HG03521 (cell line): ENCODE results near the gene FEV.
"Not testable (repeated sequence)": the region's sequence is repeated elsewhere in the genome, so short reads cannot be mapped to it uniquely, and the experiment has no call there.

ENCODE experiments used
- ATAC-seq: cut with Tn5 transposase; IDR thresholded peaks from one replicate; pipeline ENCODE4 v1.9.1; 2021; ENCODE audit warnings: mild to moderate bottlenecking, moderate library complexity; ENCODE audit not compliant: unreplicated experiment

The FEV gene

DNA sequence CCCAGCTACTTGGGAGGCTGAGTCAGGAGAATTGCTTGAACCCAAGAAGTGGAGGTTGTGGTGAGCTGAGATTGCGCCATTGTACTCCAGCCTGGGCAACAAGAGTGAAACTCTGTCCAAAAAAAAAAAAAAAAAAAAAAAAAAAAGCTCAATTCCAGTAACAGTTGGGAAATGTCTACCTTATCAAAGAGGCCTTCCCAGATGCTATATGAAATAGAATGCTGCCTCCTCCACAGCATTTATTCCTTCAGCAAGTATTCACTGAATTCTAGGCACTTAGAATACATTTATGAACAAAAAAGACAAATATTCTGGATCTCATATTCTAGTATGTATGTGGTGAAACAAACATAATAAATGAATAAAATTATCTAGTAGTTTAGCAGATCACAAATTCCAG lies 38.4 kb downstream of the FEV start:
- ATAC-seq = no peak

DNA sequence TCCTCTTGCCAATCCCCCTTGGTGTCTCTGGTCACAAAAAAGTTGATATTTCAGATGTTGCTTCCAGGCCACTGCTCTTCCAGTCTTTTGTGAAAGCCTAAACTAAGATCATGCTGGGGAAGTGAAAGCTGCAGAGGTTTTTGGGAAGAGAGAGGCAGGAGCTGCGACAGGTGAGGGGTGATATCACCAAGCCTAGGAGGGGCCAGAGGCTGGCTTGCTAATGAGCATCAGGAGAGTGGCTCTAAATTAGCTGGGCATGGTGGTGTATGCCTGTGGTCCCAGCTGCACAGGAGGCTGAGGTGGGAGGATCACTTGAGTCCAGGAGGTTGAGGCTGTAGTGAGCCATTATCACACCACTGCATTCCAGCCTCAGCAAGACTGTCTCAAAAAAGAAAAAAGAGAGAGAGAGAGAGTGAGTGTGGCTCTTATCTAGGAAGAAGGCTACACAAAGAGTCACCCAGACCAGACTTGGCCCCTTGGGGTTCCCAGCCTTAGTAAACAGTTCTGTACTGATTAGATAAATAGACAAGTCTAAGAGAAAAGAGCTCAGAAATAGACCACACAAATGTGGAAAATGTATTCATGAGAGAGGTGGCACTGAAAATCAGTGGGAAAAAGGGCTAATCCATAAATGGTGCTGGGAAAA lies 40.1 kb downstream of the FEV start:
- no peak for ATAC-seq

DNA sequence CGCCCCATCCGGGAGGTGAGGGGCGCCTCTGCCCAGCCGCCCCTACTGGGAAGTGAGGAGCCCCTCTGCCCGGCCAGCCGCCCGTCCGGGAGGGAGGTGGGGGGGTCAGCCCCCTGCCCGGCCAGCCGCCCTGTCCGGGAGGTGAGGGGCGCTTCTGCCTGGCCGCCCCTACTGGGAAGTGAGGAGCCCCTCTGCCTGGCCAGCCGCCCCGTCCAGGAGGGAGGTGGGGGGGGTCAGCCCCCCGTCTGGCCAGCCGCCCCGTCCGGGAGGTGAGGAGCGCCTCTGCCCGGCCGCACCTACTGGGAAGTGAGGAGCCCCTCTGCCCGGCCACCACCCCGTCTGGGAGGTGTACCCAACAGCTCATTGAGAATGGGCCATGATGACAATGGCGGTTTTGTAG lies 53.2 kb downstream of the FEV start:
- not testable (repeated sequence) for ATAC-seq
